Coronary artery (tissue), 2 donors: Measurements from ENCODE around the gene MADD.

ENCODE experiments used
- DNase-seq: peaks from one replicate; pipeline ENCODE4 v3.0.0-alpha.2; 2017; ENCODE audit warnings: low spot score
- H3K27ac ChIP-seq, 2 donors: fragments of 200-600 bp; sonication (generic); one replicate each; pipeline ENCODE4 v1.5.1; 2016 to 2019
- H3K4me3 ChIP-seq: fragments of 200-600 bp; sonication (generic); 2 replicates; pipeline ENCODE4 v1.5.1; 2016; ENCODE audit warnings: mild to moderate bottlenecking, moderate library complexity
- TF ChIP-seq, protein P1 (sequence below): fragments of 200-600 bp; sonication (generic); IDR thresholded peaks from one replicate; pipeline ENCODE4 v1.5.1; 2019; ENCODE audit warnings: antibody characterized with exemption

MADD gene

DNA sequence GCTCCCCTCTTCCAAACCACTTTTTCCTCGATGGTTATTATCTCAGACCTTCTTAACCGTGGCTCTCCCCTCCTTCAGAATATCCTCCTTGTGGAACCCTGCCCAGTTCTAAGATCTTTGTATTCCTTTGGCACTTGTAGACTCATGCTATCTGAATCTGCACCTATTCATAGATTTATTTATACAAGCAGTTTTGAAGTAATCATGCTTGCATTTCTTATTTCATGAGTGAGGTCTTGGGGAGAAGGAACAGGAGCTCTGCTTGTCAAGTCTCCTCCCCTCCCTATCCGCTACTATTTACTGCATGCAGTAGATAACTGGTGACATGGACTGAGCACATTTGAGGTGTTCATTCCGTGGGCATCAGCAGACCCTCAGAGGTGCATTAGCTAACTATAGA is 5.4 kb upstream of the MADD start:
- DNase-seq: no peak
- H3K4me3 ChIP-seq: no peak overlapping the region
- TF ChIP-seq, protein P1, sequence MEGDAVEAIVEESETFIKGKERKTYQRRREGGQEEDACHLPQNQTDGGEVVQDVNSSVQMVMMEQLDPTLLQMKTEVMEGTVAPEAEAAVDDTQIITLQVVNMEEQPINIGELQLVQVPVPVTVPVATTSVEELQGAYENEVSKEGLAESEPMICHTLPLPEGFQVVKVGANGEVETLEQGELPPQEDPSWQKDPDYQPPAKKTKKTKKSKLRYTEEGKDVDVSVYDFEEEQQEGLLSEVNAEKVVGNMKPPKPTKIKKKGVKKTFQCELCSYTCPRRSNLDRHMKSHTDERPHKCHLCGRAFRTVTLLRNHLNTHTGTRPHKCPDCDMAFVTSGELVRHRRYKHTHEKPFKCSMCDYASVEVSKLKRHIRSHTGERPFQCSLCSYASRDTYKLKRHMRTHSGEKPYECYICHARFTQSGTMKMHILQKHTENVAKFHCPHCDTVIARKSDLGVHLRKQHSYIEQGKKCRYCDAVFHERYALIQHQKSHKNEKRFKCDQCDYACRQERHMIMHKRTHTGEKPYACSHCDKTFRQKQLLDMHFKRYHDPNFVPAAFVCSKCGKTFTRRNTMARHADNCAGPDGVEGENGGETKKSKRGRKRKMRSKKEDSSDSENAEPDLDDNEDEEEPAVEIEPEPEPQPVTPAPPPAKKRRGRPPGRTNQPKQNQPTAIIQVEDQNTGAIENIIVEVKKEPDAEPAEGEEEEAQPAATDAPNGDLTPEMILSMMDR: no peak
- no peak overlapping the region for H3K27ac ChIP-seq

DNA sequence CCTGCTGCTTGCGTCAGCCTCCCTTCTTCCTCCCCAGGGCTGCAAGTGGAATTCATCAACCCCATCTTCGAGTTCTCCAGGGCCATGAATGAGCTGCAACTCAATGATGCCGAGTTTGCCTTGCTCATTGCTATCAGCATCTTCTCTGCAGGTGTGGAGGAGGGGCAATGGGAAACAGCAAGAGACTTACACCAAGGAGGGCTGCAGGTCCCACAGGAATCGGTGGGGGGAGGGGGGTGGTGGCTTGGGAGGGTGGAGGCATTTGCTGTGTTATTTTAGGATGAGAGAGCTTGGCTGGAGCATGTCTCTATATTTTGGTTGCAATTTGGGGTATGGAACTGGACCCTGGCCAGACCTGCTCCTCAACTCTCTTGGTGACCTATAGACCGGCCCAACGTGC is 2.1 kb upstream of the MADD start:
- Histone ChIP-seq H3K27ac (peak overlapping the region in 1 of 2 donors; percentile 98), H3K4me3 (no peak overlapping the region)
- no peak for DNase-seq
- TF ChIP-seq, protein P1: no peak

DNA sequence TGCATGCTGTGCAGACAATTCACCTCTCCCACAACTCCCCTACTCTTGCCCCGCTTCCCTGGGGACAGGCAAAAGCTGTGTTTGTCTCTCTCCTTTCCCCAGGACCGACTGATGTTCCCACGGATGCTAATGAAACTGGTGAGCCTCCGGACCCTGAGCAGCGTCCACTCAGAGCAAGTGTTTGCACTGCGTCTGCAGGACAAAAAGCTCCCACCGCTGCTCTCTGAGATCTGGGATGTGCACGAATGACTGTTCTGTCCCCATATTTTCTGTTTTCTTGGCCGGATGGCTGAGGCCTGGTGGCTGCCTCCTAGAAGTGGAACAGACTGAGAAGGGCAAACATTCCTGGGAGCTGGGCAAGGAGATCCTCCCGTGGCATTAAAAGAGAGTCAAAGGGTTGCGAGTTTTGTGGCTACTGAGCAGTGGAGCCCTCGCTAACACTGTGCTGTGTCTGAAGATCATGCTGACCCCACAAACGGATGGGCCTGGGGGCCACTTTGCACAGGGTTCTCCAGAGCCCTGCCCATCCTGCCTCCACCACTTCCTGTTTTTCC is 1.4 kb upstream of the MADD start:
- Histone ChIP-seq H3K27ac (peak overlapping the region; percentile 86 to 98), H3K4me3 (peak overlapping the region; percentile 91)
- DNase-seq: no peak
- TF ChIP-seq, protein P1: no peak

DNA sequence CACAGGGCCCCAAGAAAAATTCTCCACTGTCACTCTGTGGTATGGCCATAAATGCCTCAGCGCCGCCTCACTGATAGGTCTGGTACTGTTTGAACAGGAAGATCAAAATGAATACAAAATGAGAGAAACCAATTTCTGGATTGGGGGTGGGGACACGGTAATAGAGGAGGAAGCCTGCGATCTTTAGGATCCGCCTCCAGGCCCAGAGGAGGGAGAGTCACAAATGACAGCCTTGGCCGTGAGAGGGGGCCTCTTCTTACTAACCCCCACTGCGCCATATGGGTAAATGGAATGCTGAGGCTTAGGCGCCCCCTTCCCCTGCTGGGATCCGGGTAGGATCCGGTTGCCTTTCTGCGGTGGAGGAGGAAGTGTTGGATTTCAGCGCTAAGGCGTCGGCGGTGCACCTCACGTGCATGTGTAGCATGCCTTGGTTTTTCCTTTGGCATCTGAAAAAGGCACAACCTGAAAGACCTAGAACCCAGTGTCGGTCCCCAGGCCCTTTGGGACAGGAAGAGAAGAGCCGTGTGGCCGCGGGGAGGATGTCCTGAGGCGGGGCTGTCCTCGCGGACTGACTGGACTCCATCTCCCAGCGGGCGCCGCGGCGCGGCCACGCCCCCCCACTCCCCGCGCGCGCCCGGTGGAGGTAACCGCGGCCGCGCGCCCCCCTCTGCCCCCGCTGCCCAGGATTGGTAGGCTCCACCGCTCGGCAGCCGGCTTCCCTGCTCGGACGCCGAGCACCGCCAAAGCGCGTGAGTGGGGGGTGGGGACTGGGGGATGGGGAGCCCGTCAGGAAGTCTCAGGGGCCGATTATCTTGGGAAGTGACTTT is 718 bp upstream of the MADD start:
- TF ChIP-seq, protein P1: no peak
- DNase-seq: peak; percentile 89
- Histone ChIP-seq H3K4me3 (peak overlapping the region; percentile 91), H3K27ac (peak overlapping the region; percentile 86 to 98)

DNA sequence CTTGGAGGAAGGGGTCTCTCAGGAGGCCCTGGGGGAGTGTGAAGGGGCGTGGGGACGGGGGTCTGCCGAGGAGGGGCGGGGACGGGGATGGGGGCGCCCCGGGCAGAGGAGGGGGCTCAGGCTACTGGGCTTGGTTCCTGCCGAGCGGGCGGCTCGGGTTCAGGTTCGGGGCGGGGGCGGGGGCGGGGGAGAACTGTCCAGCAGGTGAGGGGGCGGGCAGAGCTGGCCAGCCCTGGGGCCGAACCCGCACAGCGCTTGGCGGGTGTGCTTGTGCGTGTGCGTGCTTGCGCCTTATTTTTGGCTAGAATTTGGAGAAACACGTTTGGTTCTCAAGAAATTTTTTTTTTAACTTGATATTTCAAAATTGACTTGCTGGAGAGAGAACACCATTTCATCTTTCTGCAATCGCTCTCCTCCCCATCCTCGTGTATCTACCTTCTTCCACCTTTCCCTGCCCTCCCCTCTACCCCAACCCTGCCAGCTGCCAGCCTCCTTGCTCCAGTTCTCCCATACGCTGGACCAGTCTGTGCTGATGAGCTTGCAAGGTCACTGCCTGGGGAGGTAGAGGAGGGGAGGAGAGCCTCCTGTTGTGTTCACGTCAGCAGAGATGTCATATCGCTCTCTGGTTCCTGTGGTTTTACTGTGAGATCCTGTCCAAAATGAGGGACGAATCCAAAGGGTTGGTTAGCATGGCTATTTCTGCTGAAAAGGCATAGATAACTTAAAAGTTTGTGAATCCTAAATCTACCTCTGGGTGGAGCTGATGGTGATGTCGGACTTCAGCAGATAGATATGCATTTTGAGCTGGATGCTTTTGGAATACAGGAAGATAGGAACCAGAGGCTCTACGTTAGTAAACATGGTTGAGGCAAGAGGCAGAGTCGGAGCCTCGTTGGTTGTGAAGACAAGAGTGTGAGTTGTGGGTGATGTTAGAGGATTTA is 668 bp downstream of the MADD start:
- TF ChIP-seq, protein P1: no peak
- H3K27ac ChIP-seq: peak overlapping the region; percentile 86 to 98
- H3K4me3 ChIP-seq: peak overlapping the region; percentile 91
- no peak for DNase-seq

DNA sequence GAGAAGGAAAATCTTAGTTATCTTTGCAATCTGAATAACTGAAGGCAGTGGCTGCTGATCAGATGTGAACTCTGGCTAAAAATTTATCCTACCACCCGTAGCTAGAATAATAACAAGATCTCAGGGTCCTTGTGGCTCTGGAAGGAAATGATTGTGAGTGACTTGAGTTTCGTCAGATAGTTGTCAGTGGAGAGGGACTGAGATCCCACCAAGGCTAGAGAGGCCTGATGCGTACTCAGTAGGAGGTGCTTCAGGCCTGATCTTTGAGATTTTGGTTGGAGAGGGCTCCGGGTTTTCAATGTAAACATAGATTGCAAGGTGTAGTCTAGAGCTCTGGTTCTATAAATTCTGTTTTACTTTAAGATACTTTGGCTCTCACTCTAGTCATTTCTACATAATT is 1.4 kb downstream of the MADD start:
- Histone ChIP-seq H3K27ac (peak overlapping the region; percentile 86 to 98), H3K4me3 (peak overlapping the region; percentile 91)
- DNase-seq: no peak
- TF ChIP-seq, protein P1: no peak
